HepG2 (cell line): ENCODE results near the gene TDP2. TPM values are rescaled to one million over a fixed set of nuclear protein-coding genes. Genes with fewer than 3 reads are reported as not detected.

Experiments
- EEA1 ChIP-seq: sonication (generic); formaldehyde crosslinking; IDR thresholded peaks from 2 replicates; pipeline ENCODE4 v1.5.1; 2020; ENCODE audit warnings: mild to moderate bottlenecking, missing genetic modification reagents, borderline replicate concordance
- FOXK2 ChIP-seq: fragments of 450-650 bp; IDR thresholded peaks from 2 replicates; pipeline ENCODE4 v1.6.1; 2016
- HMGXB3 ChIP-seq: sonication (generic); formaldehyde crosslinking; IDR thresholded peaks from 2 replicates; pipeline ENCODE4 v1.4.0; 2020; ENCODE audit warnings: missing genetic modification reagents, borderline replicate concordance
- HNRNPK ChIP-seq: fragments of 200-400 bp; formaldehyde crosslinking; IDR thresholded peaks from 2 replicates; pipeline ENCODE4 v1.6.1; 2018; ENCODE audit warnings: low read length, low read depth, moderate library complexity, mild to moderate bottlenecking; ENCODE audit not compliant: poor library complexity, severe bottlenecking
- HOXA5 ChIP-seq: sonication (generic); formaldehyde crosslinking; IDR thresholded peaks from 2 replicates; pipeline ENCODE4 v1.4.0; 2020; ENCODE audit warnings: missing genetic modification reagents
- ISL2 ChIP-seq: sonication (generic); formaldehyde crosslinking; IDR thresholded peaks from 2 replicates; pipeline ENCODE4 v1.5.0; 2020; ENCODE audit warnings: missing genetic modification reagents
- MBD4 ChIP-seq: IDR thresholded peaks from 2 replicates; pipeline ENCODE4 v1.6.1; 2012; ENCODE audit warnings: low read length, inconsistent platforms, borderline replicate concordance
- MYPOP ChIP-seq: sonication (generic); formaldehyde crosslinking; IDR thresholded peaks from 2 replicates; pipeline ENCODE4 v1.8.1; 2023; ENCODE audit warnings: mild to moderate bottlenecking, moderate library complexity, missing genetic modification reagents
- NFIB ChIP-seq: sonication (generic); formaldehyde crosslinking; IDR thresholded peaks from 2 replicates; pipeline ENCODE4 v1.9.0; 2021; ENCODE audit warnings: missing genetic modification reagents, mild to moderate bottlenecking, borderline replicate concordance
- NKX3-1 ChIP-seq: sonication (generic); formaldehyde crosslinking; IDR thresholded peaks from 2 replicates; pipeline ENCODE4 v1.5.0; 2020; ENCODE audit warnings: missing genetic modification reagents
- TBX2 ChIP-seq: sonication (generic); formaldehyde crosslinking; IDR thresholded peaks from 2 replicates; pipeline ENCODE4 v1.5.0; 2020; ENCODE audit warnings: missing genetic modification reagents, mild to moderate bottlenecking, borderline replicate concordance
- THAP11 ChIP-seq: IDR thresholded peaks from 2 replicates; pipeline ENCODE4 v1.6.1; 2016; ENCODE audit warnings: missing biosample characterization, missing genetic modification reagents
- ZBTB34 ChIP-seq: sonication (generic); formaldehyde crosslinking; IDR thresholded peaks from 2 replicates; pipeline ENCODE4 v1.8.0; 2022; ENCODE audit warnings: mild to moderate bottlenecking, missing genetic modification reagents
- ZMAT3 ChIP-seq: sonication (generic); formaldehyde crosslinking; conservative IDR thresholded peaks from 2 replicates; pipeline ENCODE4 v1.7.0; 2021; ENCODE audit warnings: missing genetic modification reagents
- ZNF143 ChIP-seq: sonication (generic); formaldehyde crosslinking; IDR thresholded peaks from 2 replicates; pipeline ENCODE4 v1.4.0; 2020; ENCODE audit warnings: missing genetic modification reagents
- ZNF280B ChIP-seq: sonication (generic); formaldehyde crosslinking; IDR thresholded peaks from 2 replicates; pipeline ENCODE4 v1.5.0; 2020; ENCODE audit warnings: missing genetic modification reagents, mild to moderate bottlenecking, borderline replicate concordance
- ZNF598 ChIP-seq: sonication (generic); formaldehyde crosslinking; IDR thresholded peaks from 2 replicates; pipeline ENCODE4 v1.5.1; 2020; ENCODE audit warnings: mild to moderate bottlenecking, missing genetic modification reagents, borderline replicate concordance
- ZNF674 ChIP-seq: sonication (generic); formaldehyde crosslinking; IDR thresholded peaks from 2 replicates; pipeline ENCODE4 v1.5.0; 2020; ENCODE audit warnings: low read depth, mild to moderate bottlenecking, missing genetic modification reagents
- ZNF800 ChIP-seq: sonication (generic); formaldehyde crosslinking; IDR thresholded peaks from 2 replicates; pipeline ENCODE4 v1.4.0; 2020; ENCODE audit warnings: missing genetic modification reagents
- polyA plus RNA-seq, 8 experiments: library from polyadenylated mRNA; depleted of rRNA in 3 of 8; stranded (reverse) in 7 of 8; unstranded in 1 of 8; fragments of >200 nt; fragmentation: Illumina TruSeq in 4 of 8; extraction: Trizol in 4 of 8; gene quantifications; 2 replicates each; pipeline versions ENCODE4 v1.2.1 to v1.2.3, GENCODE V29; 2011 to 2016; ENCODE audit warnings: low read depth in 4 of 8, missing spikeins in 1 of 8, mixed read lengths in 1 of 8; ENCODE audit not compliant: insufficient read depth in 1 of 8
- total RNA-seq, 5 experiments: library from RNA; depleted of rRNA; stranded (reverse); fragments of >200 nt; fragmentation: Illumina TruSeq; extraction: Trizol; gene quantifications; 2 replicates each; pipeline ENCODE4 v1.2.3, GENCODE V29; 2016; ENCODE audit warnings: low read depth in 1 of 5

TDP2 gene
- total and polyA plus RNA-seq, 2 of the 13 experiments (the other 11 are each of a cell fraction or from before 2014, with no cell fraction given) = 30.5 to 42.6 TPM

- TF ChIP-seq ZNF280B (CRISPR knock-in tag) (peak; percentile 55; the same call in 1 of the 2 replicates), FOXK2 (no peak), ZNF800 (peak; percentile 89), TBX2 (CRISPR knock-in tag) (peak; percentile 90), HNRNPK (peak; percentile 84), EEA1 (CRISPR knock-in tag) (peak; percentile 95; the same call in 1 of the 2 replicates), ISL2 (peak; percentile 51; the same call in 1 of the 2 replicates), NKX3-1 (CRISPR knock-in tag) (peak; percentile 68; the same call in 1 of the 2 replicates), ZBTB34 (peak; percentile 42; the same call in 1 of the 2 replicates), HMGXB3 (peak; percentile 90), THAP11 (CRISPR knock-in tag) (peak; percentile 95), MYPOP (CRISPR knock-in tag) (peak; percentile 98), HOXA5 (CRISPR knock-in tag) (peak; percentile 75), ZMAT3 (CRISPR knock-in tag) (peak; percentile 96), NFIB (no peak), ZNF598 (CRISPR knock-in tag) (peak; percentile 98), ZNF143 (CRISPR knock-in tag) (no peak; the same call in 1 of the 2 replicates), ZNF674 (peak; percentile 94; the same call in 1 of the 2 replicates), MBD4 (no peak)
Measured at GRCh38 chr6:24666641-24667377, at the start of gene TDP2, which contains the start of gene ACOT13 (continued).
